ENCODE data around the gene CPEB4.

CPEB4 gene

DNA sequence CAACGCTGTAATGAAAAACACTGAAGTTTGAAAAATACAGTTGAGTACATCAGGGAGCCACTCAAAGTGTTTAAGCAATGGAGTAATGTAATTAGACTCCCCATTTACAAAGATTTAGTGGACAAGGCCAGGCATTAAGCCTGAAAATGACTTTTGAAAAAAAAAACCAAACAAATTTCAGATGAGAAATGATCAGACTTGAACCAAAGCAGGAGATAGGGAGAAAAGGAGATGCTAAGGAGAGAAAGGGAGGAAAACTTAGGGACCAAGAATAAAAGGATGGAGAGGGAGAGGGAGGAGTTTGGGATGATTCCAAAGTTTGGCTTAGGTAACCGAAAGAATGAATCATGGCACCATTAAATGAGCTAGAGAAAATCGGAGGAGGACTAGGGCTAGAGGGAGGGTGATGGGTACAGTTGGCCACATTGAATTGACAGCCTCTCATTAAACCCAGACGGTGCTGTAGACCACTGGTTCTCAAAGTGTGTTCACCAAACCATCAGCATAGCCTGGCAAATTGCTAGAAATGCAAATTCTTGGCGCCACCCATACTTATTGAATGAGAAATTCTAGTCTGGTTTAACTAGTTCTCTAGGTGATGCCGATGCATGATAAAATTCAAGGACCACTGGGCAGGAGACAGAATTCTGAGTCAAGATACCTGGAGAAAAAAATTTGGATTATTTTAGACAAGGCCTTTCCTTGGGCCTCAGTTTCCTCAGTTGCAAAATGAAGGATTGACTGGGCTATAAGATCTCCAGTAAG is 6.2 kb upstream of the CPEB4 start:
- peak overlapping the region in 1 of 21 experiments; percentile 34 for H3K27ac ChIP-seq
- H3K4me3 ChIP-seq, result no peak overlapping the region

DNA sequence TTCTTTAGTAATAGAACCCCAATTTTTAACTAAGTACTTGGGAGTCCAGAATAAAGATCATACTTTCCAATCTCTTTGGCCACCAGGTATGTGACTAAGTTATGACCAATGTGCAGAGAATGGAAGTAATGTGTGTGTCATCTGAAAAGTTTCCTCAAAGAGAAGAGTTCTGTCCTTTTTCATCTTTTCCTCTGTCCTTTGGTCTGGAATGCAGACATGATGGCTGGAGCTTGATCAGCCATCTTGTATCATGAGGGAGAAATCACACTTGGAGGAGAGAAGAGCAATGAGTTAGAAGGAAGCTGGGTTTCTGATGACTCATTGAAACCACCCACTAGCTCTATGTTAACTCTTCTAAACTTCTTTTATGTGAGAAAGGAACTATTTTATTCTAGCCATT is 5.5 kb upstream of the CPEB4 start:
- H3K4me3 ChIP-seq, result no peak overlapping the region
- H3K27ac ChIP-seq, result peak overlapping the region in 1 of 21 experiments; percentile 34

DNA sequence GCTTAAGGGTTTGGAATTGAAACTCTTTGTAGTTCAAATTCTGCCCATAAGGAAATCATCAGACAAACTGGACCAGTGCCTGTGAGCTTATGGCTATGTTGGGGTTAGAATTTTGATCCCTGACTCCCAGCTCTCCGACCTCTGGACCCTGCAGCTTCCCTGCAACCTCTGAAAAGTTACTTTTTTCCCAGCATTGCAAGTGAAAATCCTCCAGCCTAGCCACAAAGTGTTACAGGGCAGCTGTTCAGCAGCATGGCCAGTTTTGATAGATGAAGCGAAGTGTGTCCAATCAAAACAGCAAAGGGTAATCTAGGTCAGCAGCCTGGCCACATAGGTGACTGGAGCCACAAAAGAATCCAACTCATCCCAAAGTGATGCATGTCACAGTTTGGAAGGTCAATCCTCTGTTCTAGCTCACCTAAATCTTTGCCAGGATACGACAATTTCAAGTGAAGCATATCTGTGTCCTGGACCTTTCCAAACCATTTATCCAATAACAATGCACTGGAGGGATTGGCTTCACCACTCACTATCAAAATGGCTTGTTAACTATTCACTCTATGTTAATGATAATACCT is 4.7 kb upstream of the CPEB4 start:
- peak overlapping the region in 1 of 21 experiments; percentile 68 for H3K27ac ChIP-seq
- H3K4me3 ChIP-seq, result no peak overlapping the region

DNA sequence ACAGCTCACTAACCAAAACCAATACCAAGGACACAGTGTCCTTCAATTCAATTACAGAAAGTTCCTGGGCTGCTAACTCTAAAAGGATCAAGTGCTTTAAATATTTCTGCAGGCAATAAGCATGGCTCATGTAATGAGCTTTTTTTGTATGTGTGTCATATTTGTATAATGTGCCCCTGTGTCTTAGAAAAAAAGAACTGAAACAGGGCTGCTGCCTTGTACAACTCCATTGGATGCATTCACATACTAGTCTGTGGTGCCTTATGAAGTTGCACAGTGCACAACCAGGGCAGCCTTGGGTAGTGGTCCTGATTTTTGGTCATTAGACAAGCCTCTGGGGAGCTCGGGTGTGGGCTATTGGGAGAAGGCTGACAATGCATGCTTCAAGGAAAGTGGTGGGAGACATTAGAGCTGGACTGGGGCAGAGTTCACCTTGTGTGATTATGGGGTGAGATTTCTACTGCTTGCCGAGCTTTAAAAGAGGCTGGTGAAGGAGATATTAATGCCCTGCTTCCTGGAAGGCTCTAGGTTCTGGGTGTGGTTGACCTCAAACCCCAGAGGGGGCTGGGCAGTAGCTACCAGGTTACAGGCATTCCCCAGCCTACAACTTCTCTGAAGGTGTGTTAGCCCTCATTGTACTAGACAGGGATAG is 3.6 kb upstream of the CPEB4 start:
- no peak overlapping the region for H3K4me3 ChIP-seq
- H3K27ac ChIP-seq, result peak overlapping the region in 12 of 21 experiments; percentile 16 to 78 (median 38)

DNA sequence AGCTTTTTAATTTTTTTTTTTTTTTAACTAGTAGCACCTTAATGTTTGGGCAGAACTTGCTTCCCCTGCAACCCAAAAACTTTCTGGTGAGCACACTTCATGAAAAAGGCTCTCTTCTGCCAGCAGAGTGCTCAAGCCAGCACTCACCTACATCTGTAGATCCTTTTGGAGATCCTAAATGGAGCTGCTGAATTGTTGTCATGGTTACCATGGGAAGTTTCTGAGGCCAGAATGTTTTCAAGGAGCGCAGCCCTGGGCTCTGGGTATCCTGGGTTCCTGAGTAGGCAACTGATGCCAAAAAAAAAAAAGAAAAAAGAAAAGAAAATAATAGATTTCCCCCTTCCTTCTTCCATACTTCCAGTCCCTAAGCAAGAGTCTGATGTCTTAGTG is 3.1 kb upstream of the CPEB4 start:
- Histone ChIP-seq H3K27ac (peak overlapping the region in 13 of 21 experiments; percentile 12 to 78 (median 34)), H3K4me3 (no peak overlapping the region)

DNA sequence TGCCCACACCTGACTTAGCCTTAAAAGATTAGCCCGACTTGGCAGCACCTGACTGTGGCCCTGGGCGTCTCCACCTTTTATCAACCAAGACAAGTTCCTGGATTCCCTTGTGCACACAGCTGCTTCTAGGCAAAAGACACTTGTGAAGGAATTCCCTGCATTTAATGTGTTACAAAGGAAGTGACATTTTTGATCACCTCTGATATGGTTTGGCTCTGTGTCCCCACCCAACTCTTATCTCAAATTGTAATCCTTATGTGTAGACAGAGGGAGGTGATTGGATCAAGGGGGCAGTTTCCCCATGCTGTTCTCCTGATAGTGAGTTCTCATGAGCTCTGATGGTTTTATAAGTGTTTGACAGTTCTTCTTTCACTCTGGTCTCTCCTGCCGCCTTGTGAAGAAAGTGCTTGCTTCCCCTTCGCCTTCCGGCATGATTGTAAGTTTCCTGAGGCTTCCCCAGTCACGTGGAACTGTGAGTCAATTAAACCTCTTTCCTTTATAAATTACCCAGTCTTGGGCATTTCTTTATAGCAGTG is 2.6 kb upstream of the CPEB4 start:
- Histone ChIP-seq H3K27ac (peak overlapping the region in 12 of 21 experiments; percentile 12 to 78 (median 34)), H3K4me3 (no peak overlapping the region)

DNA sequence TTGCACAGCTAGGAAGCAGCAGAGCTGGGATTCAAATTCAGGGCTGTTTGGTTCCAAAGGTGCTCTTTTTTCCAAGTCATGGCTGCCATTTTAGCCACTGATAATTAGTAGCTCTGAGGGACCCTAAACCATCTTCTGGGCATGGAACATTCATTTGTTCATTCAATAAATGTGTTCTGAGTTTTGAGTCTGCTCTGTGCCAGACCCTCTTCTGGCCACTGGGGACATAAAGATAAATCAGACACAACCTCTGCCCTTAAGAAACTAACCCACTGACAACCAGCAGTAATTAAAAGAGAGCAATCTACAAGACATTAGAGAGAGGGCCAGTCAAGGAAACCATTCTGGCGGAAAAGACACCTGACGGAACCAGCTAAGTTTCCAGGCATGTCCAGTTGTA is 2.0 kb upstream of the CPEB4 start:
- Histone ChIP-seq H3K27ac (peak overlapping the region in 6 of 21 experiments; percentile 16 to 78 (median 44)), H3K4me3 (no peak overlapping the region)

DNA sequence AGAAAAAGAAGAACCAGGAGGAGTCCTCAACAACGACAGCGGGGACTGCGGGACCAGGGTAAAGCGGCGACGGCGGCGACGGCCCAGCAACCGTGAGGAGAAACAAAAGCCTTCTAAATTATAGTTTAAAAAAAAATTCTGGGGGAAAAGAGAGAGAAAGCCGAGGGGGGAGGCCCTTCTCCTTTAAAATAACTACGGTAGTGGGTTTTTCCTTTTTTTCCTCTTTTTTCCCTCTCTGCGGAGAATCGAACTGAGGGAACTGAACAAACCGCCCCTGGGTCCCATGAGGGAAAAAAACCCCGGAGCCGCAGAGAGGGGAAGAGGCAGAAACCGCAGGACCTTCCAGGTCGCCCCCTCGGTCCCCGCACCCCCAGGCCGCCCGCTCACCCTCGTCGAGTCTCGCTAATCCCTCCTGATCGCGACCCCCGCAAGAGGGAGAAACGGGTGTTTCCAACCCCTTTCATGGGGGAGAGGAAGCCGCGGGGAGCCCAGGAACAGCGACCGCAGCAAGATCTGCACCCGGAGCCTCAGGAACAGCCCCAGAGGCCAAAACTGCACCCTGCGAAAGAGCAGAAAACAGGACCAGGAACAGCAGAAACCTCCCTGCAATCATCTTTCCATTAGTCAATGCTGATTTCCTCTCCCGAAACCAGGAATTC is 453 bp downstream of the CPEB4 start:
- H3K4me3 ChIP-seq, result peak overlapping the region; percentile 55 to 85 (median 76)
- peak overlapping the region; percentile 64 to 99 (median 94) for H3K27ac ChIP-seq

DNA sequence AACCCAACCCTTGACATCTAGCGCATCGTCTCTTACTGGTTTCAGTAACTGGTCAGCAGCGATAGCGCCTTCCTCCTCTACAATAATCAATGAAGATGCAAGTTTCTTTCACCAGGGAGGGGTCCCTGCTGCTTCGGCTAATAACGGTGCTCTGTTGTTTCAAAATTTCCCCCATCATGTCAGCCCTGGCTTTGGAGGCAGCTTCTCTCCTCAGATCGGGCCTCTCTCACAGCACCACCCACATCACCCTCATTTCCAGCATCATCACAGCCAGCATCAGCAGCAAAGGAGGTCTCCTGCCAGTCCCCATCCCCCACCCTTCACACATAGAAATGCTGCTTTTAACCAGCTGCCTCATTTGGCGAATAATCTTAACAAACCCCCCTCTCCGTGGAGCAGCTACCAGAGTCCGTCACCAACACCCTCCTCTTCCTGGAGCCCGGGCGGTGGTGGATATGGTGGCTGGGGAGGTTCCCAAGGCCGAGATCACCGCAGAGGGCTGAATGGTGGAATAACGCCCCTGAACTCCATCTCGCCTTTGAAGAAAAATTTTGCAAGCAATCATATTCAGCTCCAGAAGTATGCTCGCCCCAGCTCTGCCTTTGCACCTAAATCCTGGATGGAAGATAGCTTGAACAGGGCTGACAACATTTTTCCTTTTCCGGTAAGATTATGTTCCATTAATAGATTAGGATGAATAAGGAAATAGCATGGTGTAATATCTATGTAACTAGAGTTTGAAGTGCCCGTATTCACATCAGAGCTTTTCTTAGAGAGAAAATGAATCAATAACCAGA is 2.2 kb downstream of the CPEB4 start:
- Histone ChIP-seq H3K4me3 (peak overlapping the region; percentile 55 to 85 (median 76)), H3K27ac (peak overlapping the region in 18 of 21 experiments; percentile 22 to 98 (median 57))

DNA sequence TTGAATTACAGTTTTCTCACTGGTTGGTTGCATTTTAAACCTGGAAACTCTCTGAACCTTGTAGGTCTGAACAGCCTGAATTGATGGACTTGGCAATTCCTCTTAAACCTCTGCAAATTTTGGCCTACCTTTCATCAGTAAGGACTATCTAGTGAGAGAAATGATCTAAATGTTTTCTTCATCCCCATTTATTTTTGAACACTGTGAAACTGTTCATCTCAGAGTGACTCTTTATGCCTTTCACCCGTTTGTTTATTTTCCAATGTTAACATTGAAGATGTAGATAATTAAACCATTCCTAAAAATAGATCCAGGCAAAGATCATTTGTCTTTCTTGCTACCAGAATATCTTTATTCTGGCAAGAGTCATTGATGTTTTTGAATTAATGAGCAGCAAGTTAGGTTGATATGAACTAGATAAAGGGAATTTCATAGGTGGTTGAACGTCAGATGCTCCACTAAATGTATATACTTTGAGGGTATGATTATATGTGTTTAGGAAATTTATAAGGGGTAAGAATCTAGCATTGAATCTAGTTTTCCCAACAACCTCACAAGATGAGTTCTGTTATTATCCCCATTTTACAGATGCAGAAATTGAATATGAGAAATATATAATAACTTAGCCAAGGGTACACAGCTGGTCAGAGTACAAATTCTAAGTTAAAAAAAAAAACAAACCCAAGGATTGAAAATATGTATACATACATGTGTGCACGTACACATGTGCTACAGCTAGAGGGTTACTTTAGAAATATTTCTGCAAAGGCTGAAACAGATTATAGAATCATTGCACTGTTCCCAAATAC is 3.4 kb downstream of the CPEB4 start:
- peak overlapping the region in 5 of 21 experiments; percentile 8 to 97 (median 47) for H3K27ac ChIP-seq

DNA sequence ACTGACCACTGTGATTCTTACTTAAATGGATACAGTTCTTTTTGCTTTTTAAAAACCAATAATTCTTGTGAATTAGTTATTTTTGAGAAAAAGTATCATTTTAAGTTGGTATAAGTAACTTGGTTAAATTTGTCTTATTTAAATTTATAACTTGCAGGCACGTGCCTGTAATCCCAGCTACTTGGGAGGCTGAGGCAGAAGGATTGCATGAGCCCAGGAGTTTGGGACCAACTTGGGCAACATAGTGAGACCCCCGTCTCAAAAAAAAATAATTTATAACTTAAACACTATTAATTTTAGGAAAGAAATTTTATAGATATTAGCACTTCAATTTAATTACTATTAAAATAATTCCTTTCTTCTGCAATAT is 5.0 kb downstream of the CPEB4 start:
- H3K27ac ChIP-seq, result peak overlapping the region in 1 of 21 experiments; percentile 37
- peak overlapping the region in 3 of 7 experiments; percentile 71 to 84 (median 72) for H3K4me3 ChIP-seq

More for the DNA sequence above, 3.4 kb downstream of the CPEB4 start:
- peak overlapping the region; percentile 55 to 85 (median 76) for H3K4me3 ChIP-seq

DNA sequence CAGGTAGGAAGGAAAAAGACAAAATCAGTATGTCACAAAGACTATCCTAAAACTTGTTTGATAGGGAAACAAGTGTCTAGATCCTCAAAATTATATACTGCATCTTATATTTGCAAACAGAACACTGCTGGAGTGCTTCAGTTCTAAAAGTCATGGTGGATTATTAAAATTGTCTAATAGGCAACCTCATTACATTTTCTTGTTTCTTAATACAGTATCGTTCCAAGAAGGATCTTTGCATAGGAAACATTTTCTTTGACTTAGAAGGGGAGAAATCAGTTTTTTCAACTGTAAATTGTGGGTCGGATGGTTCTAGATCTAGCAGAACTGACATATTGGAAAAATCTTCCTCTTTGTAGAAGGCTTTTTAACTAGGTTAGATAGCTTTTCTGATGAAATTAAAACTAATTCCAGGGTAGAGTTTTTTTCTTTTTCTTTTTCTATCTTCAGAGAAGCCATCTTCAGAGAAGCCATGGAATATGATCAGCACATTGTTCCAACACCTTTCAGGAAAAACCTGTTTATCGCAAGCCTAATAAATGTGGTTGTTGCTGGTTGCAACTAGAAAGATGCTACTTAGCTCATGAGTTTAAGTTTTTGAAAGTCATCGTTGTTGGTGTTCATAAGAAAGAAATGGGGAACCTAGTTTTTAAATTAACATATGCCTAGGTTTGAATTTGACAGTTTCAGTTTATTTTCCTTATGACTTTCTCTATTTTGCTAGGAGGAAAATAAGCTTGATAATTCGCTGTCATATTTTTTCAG is 7.4 kb downstream of the CPEB4 start:
- Histone ChIP-seq H3K4me3 (no peak overlapping the region), H3K27ac (peak overlapping the region in 3 of 21 experiments; percentile 4 to 52 (median 25))

DNA sequence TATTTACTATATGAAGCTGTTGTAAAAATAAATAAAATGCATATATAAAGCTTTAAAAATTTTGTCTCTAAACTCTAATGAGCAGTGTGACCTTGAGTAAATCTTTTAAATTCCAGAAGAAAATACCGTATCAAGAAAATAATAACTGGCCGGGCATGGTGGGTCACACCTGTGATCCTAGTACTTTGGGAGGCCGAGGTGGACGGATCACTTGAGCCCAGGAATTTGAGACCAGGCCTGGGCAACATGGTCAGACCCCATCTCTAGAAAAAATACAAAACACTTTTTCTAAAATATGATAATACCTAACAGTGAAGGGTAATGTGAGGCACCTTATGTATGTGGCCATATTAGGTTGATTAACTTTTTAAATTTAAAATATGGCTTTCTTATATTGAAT is 8.5 kb downstream of the CPEB4 start:
- no peak overlapping the region for H3K4me3 ChIP-seq
- H3K27ac ChIP-seq, result no peak overlapping the region

DNA sequence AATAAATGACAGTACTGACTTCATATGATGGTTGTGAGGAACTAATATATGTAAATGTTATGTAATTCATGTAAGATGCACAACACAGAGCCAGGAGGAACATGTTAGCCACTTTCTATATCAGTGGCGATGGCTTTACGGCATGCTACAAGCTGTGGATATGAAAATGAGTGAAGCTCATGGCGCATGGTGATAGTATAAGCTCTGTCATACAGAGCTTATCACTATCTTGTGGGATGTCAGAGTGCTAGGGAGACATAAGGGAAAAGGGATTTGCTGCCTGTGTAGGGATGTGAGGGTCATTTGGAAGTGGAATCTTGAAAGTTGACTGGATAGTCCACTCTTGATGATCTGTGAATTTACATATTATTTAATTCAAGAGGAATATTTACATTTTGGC is 13.6 kb downstream of the CPEB4 start:
- no peak overlapping the region for H3K27ac ChIP-seq
- H3K4me3 ChIP-seq, result no peak overlapping the region

DNA sequence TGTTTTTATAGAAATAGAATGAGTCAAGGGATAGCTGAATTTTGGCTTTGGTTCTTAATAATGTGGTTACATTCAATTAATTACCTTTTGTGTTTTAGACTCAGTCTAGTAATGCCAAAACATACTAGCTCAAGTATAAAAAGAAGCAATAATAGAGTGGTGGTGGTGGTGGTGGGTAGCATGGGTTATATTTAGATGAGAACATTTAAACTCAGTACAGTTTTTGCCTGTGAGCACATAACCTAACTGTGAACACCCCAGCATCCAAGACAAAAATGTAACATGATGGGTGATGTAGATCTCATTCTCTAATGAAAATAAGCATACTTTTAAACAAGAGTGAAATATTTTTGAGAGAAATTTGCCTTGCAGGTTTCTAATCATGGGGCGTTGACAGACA is 14.2 kb downstream of the CPEB4 start:
- Histone ChIP-seq H3K4me3 (no peak overlapping the region), H3K27ac (no peak overlapping the region)

DNA sequence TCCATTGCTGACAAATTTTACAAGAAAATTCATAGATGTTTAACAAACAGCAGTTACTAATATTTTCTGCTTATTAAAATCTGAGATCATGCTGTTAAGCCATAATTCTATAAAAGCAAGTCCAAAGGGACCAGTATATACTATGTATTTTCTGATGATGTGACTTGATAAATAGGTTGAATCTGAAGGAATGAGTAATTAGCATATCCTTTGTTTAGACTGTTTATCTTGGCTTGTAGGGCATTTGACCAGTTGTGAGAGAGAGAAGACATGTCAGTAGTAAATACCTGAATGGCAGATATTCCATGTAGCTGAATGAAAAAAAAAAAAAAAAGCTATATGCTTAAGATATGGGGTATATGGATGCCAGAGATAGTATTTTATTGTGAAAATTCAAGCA is 14.6 kb downstream of the CPEB4 start:
- Histone ChIP-seq H3K27ac (no peak overlapping the region), H3K4me3 (no peak overlapping the region)

DNA sequence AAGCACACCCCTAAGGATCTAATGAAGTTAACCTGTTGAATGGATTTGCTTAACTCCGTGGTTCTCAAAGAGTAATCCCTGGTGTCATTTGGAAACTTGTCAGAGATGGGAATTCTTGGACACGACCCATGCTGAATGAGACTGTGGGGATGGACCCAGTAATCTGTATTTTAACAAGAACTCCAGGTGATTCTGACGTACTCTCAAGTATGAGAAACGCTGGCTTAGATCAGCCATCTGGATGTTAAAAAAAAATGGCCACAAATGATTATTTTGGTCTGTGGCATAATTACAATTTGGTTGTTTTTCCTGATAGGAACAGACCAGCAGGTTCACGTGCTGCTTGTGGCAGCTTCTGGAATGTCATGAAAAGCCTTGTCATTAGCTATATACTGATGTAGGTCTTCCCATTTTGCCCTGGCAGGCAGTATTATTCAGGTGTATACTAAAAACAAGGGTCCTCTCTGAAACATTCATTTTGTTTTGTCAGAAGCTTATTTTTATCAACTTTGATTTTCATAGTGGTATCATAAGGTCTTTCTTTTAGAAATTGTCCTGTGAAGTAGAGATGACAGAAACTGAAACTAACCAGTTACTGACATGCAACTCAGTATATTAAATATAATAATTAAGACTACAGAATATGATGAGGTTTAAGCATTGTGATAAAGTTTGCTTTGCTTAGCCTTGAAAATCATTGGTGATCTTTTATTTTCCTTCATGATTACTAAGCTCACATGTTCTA is 15.4 kb downstream of the CPEB4 start:
- Histone ChIP-seq H3K27ac (no peak overlapping the region), H3K4me3 (no peak overlapping the region)

Data from skin epidermis (tissue), 12 donors.